Parathyroid adenoma (tissue), 2 donors: Measurements from ENCODE around the gene PAGE3.

Experiments
- H2AFZ ChIP-seq: fragments of 300-600 bp; sonication (generic); one replicate; pipeline ENCODE4 v1.7.0; 2017; ENCODE audit warnings: antibody characterized with exemption, mild to moderate bottlenecking
- H3K27ac ChIP-seq: fragments of 300-600 bp; sonication (generic); one replicate; pipeline ENCODE4 v1.7.0; 2017
- H3K27me3 ChIP-seq: fragments of 300-600 bp; sonication (generic); one replicate; pipeline ENCODE4 v1.7.0; 2017; ENCODE audit warnings: low read length; ENCODE audit not compliant: control insufficient read depth, insufficient read depth
- H3K36me3 ChIP-seq: fragments of 300-600 bp; sonication (generic); one replicate; pipeline ENCODE4 v1.7.0; 2017; ENCODE audit warnings: low read length; ENCODE audit not compliant: control insufficient read depth, insufficient read depth
- H3K4me1 ChIP-seq: fragments of 300-600 bp; sonication (generic); one replicate; pipeline ENCODE4 v1.7.0; 2017; ENCODE audit warnings: control low read depth
- H3K4me2 ChIP-seq: fragments of 300-600 bp; sonication (generic); one replicate; pipeline ENCODE4 v1.7.0; 2017; ENCODE audit warnings: low read length
- H3K4me3 ChIP-seq: fragments of 300-600 bp; sonication (generic); one replicate; pipeline ENCODE4 v1.7.0; 2017; ENCODE audit warnings: low read depth, low read length
- H3K79me2 ChIP-seq: fragments of 300-600 bp; sonication (generic); one replicate; pipeline ENCODE4 v1.7.0; 2017; ENCODE audit warnings: control low read depth
- H3K9ac ChIP-seq: fragments of 300-600 bp; sonication (generic); one replicate; pipeline ENCODE4 v1.7.0; 2017; ENCODE audit warnings: mild to moderate bottlenecking
- H3K9me3 ChIP-seq: fragments of 300-600 bp; sonication (generic); one replicate; pipeline ENCODE4 v1.7.0; 2017; ENCODE audit warnings: low read length; ENCODE audit not compliant: control insufficient read depth
- TF ChIP-seq, protein P1 (sequence below): fragments of 300-600 bp; sonication (generic); IDR thresholded peaks from one replicate; pipeline ENCODE4 v1.7.0; 2017; ENCODE audit warnings: antibody characterized with exemption, mild to moderate bottlenecking
- donor health status: primary hyperparathyroidism.

Gene PAGE3, protein sequence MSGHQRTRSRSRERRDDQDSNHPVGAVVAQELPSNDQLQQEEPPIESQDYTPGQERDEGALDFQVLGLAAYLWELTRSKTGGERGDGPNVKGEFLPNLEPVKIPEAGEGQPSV

DNA sequence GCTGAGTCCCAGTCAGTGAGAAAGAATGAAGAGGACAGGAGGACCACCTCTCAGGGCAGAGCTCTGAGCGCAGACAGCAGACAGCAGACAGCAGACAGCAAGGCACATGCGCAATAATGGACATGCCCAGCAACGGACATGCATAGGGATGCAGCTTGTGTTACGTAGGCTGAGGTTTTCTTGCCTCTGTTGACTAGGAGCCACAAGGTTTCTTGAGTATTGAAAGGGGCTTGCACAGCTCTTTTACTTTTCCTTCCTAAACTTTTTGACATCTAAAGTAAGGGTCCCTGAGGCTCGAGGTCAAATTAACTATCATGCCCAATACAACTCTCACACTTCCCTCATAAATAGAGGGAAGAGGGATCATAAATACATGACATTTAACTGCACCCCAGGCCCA, at the start of gene PAGE3:
Gene PAGE3 (minus strand): TSS at position 101 of the 400 bp plus-strand sequence. CDS start 1,013 bp downstream, outside the sequence.
- no peak within 1 kb of the TSS for H2AFZ ChIP-seq
- H3K27me3 ChIP-seq = no peaks in the 10 kb centered on the region
- TF ChIP-seq, protein P1, sequence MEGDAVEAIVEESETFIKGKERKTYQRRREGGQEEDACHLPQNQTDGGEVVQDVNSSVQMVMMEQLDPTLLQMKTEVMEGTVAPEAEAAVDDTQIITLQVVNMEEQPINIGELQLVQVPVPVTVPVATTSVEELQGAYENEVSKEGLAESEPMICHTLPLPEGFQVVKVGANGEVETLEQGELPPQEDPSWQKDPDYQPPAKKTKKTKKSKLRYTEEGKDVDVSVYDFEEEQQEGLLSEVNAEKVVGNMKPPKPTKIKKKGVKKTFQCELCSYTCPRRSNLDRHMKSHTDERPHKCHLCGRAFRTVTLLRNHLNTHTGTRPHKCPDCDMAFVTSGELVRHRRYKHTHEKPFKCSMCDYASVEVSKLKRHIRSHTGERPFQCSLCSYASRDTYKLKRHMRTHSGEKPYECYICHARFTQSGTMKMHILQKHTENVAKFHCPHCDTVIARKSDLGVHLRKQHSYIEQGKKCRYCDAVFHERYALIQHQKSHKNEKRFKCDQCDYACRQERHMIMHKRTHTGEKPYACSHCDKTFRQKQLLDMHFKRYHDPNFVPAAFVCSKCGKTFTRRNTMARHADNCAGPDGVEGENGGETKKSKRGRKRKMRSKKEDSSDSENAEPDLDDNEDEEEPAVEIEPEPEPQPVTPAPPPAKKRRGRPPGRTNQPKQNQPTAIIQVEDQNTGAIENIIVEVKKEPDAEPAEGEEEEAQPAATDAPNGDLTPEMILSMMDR = no peak
- H3K4me2 ChIP-seq = no peak within 1 kb of the TSS
- H3K36me3 ChIP-seq = no peaks in the 10 kb centered on the region
- no peak within 1 kb of the TSS for H3K9ac ChIP-seq
- no peak within 1 kb of the TSS for H3K27ac ChIP-seq
- no peaks in the 10 kb centered on the region for H3K9me3 ChIP-seq
- H3K4me1 ChIP-seq = no peaks in the 10 kb centered on the region
- H3K79me2 ChIP-seq = no peaks in the 10 kb centered on the region
- no peak within 1 kb of the TSS for H3K4me3 ChIP-seq

DNA sequence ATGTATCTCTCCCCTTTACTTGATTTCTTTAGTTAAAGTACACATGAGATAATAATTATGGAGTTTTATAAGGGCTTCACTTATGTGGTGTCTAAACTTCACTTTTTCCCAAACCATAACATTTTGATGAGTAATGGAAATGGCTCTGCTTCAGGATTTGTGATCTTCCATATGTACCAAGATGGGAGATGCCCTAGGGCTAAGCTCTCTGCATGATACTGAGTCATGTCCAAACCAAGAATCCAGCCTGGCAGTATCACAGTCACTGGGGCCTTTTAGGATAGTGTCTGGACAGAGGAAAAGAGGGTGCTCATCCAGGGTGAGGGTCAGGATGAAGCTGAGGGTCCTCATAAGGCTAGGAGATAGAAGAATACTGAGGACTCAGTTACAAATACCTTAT, 47.9 kb upstream of the PAGE3 start:
- Histone ChIP-seq H3K27me3 (no peaks in the 10 kb centered on the region), H3K4me2 (no peak overlapping the region), H2AFZ (no peak overlapping the region), H3K9me3 (no peaks in the 10 kb centered on the region), H3K79me2 (no peaks in the 10 kb centered on the region), H3K27ac (no peak overlapping the region), H3K4me3 (no peak overlapping the region), H3K4me1 (no peaks in the 10 kb centered on the region), H3K36me3 (no peaks in the 10 kb centered on the region), H3K9ac (no peak overlapping the region)
- TF ChIP-seq, protein P1 = no peak

DNA sequence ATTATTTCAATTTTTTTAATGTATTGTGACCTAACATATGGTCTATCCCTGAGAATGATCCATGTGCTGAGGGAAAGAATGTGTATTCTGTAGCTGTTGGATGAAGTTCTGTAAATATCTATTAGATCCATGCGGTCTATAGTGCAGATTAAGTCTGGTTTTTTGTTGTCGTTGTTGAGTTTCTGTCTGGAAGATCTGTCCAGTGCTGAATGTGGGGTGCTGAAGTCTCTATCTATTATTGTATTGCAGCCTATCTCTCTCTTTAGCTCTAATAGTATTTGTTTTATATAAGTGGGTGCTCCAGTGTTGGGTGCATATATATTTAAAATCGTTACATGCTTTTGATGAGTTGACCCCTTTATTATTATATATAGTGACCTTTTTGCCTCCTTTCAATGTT, 26.2 kb upstream of the PAGE3 start:
- Histone ChIP-seq H3K9me3 (no peaks in the 10 kb centered on the region), H3K27ac (no peak overlapping the region), H3K36me3 (no peaks in the 10 kb centered on the region), H3K27me3 (no peaks in the 10 kb centered on the region), H3K4me3 (no peak overlapping the region), H3K4me2 (no peak overlapping the region), H2AFZ (no peak overlapping the region), H3K4me1 (no peaks in the 10 kb centered on the region), H3K9ac (no peak overlapping the region), H3K79me2 (no peaks in the 10 kb centered on the region)
- TF ChIP-seq, protein P1 = no peak

DNA sequence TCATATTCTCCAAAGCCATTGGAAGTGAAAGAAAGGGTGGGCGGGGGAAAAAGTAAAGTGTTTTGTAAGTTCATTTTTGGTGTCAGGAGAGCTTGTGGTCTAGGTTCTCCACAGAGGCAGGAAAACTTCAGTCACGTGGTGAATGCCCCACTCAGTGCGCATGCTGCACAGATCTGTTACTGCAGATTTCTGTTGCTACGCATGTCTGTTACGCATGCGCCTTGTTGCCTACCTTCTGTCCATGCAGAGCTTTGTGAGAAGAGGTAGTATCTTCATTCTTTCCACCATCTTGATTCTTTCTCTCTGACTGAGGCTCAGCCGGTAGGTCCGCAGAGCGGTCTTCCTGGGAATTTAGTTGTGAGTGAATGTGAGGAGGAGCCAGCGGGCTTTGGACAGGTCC, 15.1 kb upstream of the PAGE3 start:
- H3K27me3 ChIP-seq = no peaks in the 10 kb centered on the region
- no peaks in the 10 kb centered on the region for H3K79me2 ChIP-seq
- no peaks in the 10 kb centered on the region for H3K9me3 ChIP-seq
- no peak overlapping the region for H3K4me3 ChIP-seq
- no peaks in the 10 kb centered on the region for H3K4me1 ChIP-seq
- no peak overlapping the region for H3K9ac ChIP-seq
- H3K27ac ChIP-seq = no peak overlapping the region
- H3K36me3 ChIP-seq = no peaks in the 10 kb centered on the region
- TF ChIP-seq, protein P1 = no peak
- no peak overlapping the region for H3K4me2 ChIP-seq
- H2AFZ ChIP-seq = no peak overlapping the region

DNA sequence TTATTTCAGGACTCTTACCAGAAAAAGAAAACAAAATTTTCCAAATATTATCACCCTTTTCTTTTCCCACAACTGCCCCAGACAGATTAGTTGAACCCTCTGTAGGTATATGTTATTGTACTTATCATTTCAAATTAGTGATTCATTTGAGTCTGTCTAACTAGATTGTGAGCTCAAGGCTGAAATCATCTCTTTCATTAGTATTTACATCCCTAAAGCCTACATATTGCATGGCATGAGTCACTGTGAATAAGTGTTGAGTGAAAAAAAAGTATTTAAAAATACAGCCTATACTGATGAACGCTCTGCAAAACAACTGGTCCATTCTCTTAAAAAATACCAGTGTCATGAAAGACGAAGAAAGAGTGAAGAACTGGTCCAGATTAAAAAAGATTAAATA, 3.9 kb downstream of the PAGE3 start:
- TF ChIP-seq, protein P1 = no peak
- no peak overlapping the region for H3K4me2 ChIP-seq

More for the DNA sequence above, 3.9 kb downstream of the PAGE3 start:
- Histone ChIP-seq H3K36me3 (no peaks in the 10 kb centered on the region), H3K27ac (no peak overlapping the region), H3K79me2 (no peaks in the 10 kb centered on the region), H3K4me1 (no peaks in the 10 kb centered on the region), H3K9ac (no peak overlapping the region), H3K27me3 (no peaks in the 10 kb centered on the region), H2AFZ (no peak overlapping the region), H3K4me3 (no peak overlapping the region), H3K9me3 (no peaks in the 10 kb centered on the region)
